ENCODE measurements around the gene C5orf15. TPM values are rescaled to one million over a fixed set of nuclear protein-coding genes. Genes with fewer than 3 reads are reported as not detected.

C5orf15 gene
- total RNA-seq, 1 experiment from 2014 or later = 63.2 TPM

GRCh38 chr5:133998042-133998441 lies 29.6 kb upstream of the C5orf15 start:
- no TSS peak for BruUV-seq (replicated peaks)

GRCh38 chr5:133996683-133997252 lies 28.3 kb upstream of the C5orf15 start:
- Histone ChIP-seq H3K4me3 (ENCODE audit: low read depth in 2 of 2, low read length in 2 of 2) (no peak overlapping the region), H3K27ac (ENCODE audit: low read length) (peak overlapping the region; percentile 64), H3K36me3 (ENCODE audit: control insufficient read depth, insufficient read depth, low read length) (no peaks in the 10 kb centered on the region; the same call in 1 of the 2 replicates), H3K27me3 (ENCODE audit: control insufficient read depth, insufficient read depth, low read length) (no peaks in the 10 kb centered on the region), H3K4me1 (ENCODE audit: control insufficient read depth, insufficient read depth, low read length) (peaks cover 91% of the 10 kb centered on the region), H3K9me3 (ENCODE audit: control insufficient read depth, insufficient read depth, low read depth, low read length) (no peaks in the 10 kb centered on the region)
- ChIA-PET CTCF (interaction anchor here (0.6 to 0.8 kb wide), 4 partner anchors 13 to 37 kb away, joined by 3 to 10 read pairs (median 4); no protein-coding TSS in a partner anchor), POLR2A (no interaction called here)
- no TSS peak for BruUV-seq (replicated peaks)
- TF ChIP-seq REST (IDR thresholded peaks at IDR 0.05; ENCODE audit: insufficient read depth in 1 of 2, low read depth in 2 of 2, low read length in 1 of 2) (no peak), TCF7L2 (IDR thresholded peaks at IDR 0.05; ENCODE audit: low read depth, low read length) (no peak), CTCF (IDR thresholded peaks at IDR 0.05) (peak; percentile 84), SIN3A (IDR thresholded peaks at IDR 0.05; ENCODE audit: borderline replicate concordance, insufficient read depth, low read depth, low read length) (no peak)
- intact Hi-C loops (cut with micrococcal nuclease; ENCODE audit: unreplicated experiment) (no loop called here), in situ Hi-C loops (cut with HindIII; ENCODE audit: low pct_unique_long_range_greater_than_20kb, low sequenced_read_pairs) (no loop called here)
- no peak for ATAC-seq
- DNase-seq (ENCODE audit: low read depth, low spot score) = no peak

More at GRCh38 chr5:133998042-133998441, 29.6 kb upstream of the C5orf15 start:
- no peak overlapping the region for H3K27ac ChIP-seq (ENCODE audit: low read length)
- no peak overlapping the region for H3K4me3 ChIP-seq (ENCODE audit: low read depth in 2 of 2, low read length in 2 of 2)
- DNase-seq (ENCODE audit: low read depth, low spot score) (no peak), ATAC-seq (no peak)
- peaks cover 93% of the 10 kb centered on the region for H3K4me1 ChIP-seq (ENCODE audit: control insufficient read depth, insufficient read depth, low read length)
- intact Hi-C loops (cut with micrococcal nuclease; ENCODE audit: unreplicated experiment) (no loop called here), in situ Hi-C loops (cut with HindIII; ENCODE audit: low pct_unique_long_range_greater_than_20kb, low sequenced_read_pairs) (no loop called here)
- no peaks in the 10 kb centered on the region; the same call in 1 of the 2 replicates for H3K36me3 ChIP-seq (ENCODE audit: control insufficient read depth, insufficient read depth, low read length)
- H3K9me3 ChIP-seq (ENCODE audit: control insufficient read depth, insufficient read depth, low read depth, low read length) = no peaks in the 10 kb centered on the region
- TF ChIP-seq POLR2AphosphoS5 (IDR thresholded peaks at IDR 0.05; ENCODE audit: low read depth, low read length) (no peak), SIN3A (IDR thresholded peaks at IDR 0.05; ENCODE audit: borderline replicate concordance, insufficient read depth, low read depth, low read length) (no peak), CTCF (IDR thresholded peaks at IDR 0.05) (no peak), TCF7L2 (IDR thresholded peaks at IDR 0.05; ENCODE audit: low read depth, low read length) (no peak), REST (IDR thresholded peaks at IDR 0.05; ENCODE audit: insufficient read depth in 1 of 2, low read depth in 2 of 2, low read length in 1 of 2) (no peak)
- ChIA-PET POLR2A (no interaction called here), CTCF (interaction anchor here (0.7 to 1.0 kb wide), 2 partner anchors 19 to 49 kb away, joined by 4 to 5 read pairs; no protein-coding TSS in a partner anchor)
- no peaks in the 10 kb centered on the region for H3K27me3 ChIP-seq (ENCODE audit: control insufficient read depth, insufficient read depth, low read length)
